Measurements from ENCODE around the gene DPYD. TPM values are rescaled to one million over a fixed set of nuclear protein-coding genes. Genes with fewer than 3 reads are reported as not detected.
A peak's percentile ranks its signal among the peaks of the same experiment; 100 is the strongest.

The DPYD gene
- total RNA-seq, 1 experiment from 2014 or later, result 0.46 TPM

DNA sequence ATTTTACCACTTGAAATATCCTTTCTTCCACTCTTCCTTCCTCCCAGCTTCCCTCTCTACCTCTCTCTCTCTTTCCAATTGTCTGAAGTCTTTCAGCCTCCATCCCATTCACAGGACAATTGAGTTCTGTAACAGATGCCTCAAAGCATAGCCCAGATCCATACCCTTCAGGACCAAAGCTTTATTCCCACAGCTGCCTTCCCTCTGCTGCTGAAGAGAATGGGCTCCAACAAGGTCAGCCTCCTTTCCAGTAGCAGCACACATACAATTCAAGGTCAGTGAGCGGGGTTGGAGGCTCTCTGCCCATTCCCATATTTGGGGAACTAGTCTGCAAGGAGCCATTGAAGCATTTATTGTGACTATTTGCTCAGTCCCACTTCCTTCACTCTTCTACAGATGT lies 179.9 kb downstream of the DPYD start:
- Mint-ChIP-seq H3K27me3 (ENCODE audit: low read depth) (no peaks in the 10 kb centered on the region; the same call in 1 of the 2 replicates), H3K27ac (no peak overlapping the region), H3K4me3 (no peak overlapping the region), H3K36me3 (no peaks in the 10 kb centered on the region), H3K9me3 (no peaks in the 10 kb centered on the region), H3K4me1 (peaks cover 13% of the 10 kb centered on the region)
- no peak for DNase-seq (ENCODE audit: low spot score)
- POLR2A ChIA-PET, result no interaction called here
- peak; percentile 62 for ATAC-seq
- CTCF ChIA-PET, result no interaction called here
- TF ChIP-seq SMAD3 (CRISPR knock-in tag; IDR thresholded peaks at IDR 0.05; ENCODE audit: borderline replicate concordance) (no peak), MYBL2 (CRISPR knock-in tag; IDR thresholded peaks at IDR 0.05) (no peak), CBFB (CRISPR knock-in tag; IDR thresholded peaks at IDR 0.05; ENCODE audit: low read depth) (no peak), FOXP1 (CRISPR knock-in tag; IDR thresholded peaks at IDR 0.05; ENCODE audit: borderline replicate concordance) (no peak), FOXK1 (CRISPR knock-in tag; IDR thresholded peaks at IDR 0.05) (no peak), ZNF671 (CRISPR knock-in tag; IDR thresholded peaks at IDR 0.05) (no peak), JUN (CRISPR knock-in tag; IDR thresholded peaks at IDR 0.05) (no peak), FOXJ3 (CRISPR knock-in tag; IDR thresholded peaks at IDR 0.05; ENCODE audit: borderline replicate concordance) (no peak), RELA (CRISPR knock-in tag; IDR thresholded peaks at IDR 0.05; ENCODE audit: borderline replicate concordance) (no peak), ELF4 (CRISPR knock-in tag; IDR thresholded peaks at IDR 0.05; ENCODE audit: low read depth) (no peak), TEAD4 (CRISPR knock-in tag; IDR thresholded peaks at IDR 0.05) (no peak), ZNF317 (CRISPR knock-in tag; IDR thresholded peaks at IDR 0.05; ENCODE audit: borderline replicate concordance, low read depth) (no peak), ZNF423 (CRISPR knock-in tag; IDR thresholded peaks at IDR 0.05) (no peak)
- TF ChIP-seq, protein P1, sequence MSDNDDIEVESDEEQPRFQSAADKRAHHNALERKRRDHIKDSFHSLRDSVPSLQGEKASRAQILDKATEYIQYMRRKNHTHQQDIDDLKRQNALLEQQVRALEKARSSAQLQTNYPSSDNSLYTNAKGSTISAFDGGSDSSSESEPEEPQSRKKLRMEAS (CRISPR knock-in tag; IDR thresholded peaks at IDR 0.05), result no peak
- TF ChIP-seq, protein P2, sequence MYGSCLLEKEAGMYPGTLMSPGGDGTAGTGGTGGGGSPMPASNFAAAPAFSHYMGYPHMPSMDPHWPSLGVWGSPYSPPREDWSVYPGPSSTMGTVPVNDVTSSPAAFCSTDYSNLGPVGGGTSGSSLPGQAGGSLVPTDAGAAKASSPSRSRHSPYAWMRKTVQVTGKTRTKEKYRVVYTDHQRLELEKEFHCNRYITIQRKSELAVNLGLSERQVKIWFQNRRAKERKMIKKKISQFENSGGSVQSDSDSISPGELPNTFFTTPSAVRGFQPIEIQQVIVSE (CRISPR knock-in tag; IDR thresholded peaks at IDR 0.05; ENCODE audit: borderline replicate concordance), result no peak
- TF ChIP-seq, protein P3, sequence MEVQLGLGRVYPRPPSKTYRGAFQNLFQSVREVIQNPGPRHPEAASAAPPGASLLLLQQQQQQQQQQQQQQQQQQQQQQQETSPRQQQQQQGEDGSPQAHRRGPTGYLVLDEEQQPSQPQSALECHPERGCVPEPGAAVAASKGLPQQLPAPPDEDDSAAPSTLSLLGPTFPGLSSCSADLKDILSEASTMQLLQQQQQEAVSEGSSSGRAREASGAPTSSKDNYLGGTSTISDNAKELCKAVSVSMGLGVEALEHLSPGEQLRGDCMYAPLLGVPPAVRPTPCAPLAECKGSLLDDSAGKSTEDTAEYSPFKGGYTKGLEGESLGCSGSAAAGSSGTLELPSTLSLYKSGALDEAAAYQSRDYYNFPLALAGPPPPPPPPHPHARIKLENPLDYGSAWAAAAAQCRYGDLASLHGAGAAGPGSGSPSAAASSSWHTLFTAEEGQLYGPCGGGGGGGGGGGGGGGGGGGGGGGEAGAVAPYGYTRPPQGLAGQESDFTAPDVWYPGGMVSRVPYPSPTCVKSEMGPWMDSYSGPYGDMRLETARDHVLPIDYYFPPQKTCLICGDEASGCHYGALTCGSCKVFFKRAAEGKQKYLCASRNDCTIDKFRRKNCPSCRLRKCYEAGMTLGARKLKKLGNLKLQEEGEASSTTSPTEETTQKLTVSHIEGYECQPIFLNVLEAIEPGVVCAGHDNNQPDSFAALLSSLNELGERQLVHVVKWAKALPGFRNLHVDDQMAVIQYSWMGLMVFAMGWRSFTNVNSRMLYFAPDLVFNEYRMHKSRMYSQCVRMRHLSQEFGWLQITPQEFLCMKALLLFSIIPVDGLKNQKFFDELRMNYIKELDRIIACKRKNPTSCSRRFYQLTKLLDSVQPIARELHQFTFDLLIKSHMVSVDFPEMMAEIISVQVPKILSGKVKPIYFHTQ (CRISPR knock-in tag; IDR thresholded peaks at IDR 0.05), result no peak
- TF ChIP-seq, protein P4, sequence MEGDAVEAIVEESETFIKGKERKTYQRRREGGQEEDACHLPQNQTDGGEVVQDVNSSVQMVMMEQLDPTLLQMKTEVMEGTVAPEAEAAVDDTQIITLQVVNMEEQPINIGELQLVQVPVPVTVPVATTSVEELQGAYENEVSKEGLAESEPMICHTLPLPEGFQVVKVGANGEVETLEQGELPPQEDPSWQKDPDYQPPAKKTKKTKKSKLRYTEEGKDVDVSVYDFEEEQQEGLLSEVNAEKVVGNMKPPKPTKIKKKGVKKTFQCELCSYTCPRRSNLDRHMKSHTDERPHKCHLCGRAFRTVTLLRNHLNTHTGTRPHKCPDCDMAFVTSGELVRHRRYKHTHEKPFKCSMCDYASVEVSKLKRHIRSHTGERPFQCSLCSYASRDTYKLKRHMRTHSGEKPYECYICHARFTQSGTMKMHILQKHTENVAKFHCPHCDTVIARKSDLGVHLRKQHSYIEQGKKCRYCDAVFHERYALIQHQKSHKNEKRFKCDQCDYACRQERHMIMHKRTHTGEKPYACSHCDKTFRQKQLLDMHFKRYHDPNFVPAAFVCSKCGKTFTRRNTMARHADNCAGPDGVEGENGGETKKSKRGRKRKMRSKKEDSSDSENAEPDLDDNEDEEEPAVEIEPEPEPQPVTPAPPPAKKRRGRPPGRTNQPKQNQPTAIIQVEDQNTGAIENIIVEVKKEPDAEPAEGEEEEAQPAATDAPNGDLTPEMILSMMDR (IDR thresholded peaks at IDR 0.05), result no peak
- TF ChIP-seq, protein P5, sequence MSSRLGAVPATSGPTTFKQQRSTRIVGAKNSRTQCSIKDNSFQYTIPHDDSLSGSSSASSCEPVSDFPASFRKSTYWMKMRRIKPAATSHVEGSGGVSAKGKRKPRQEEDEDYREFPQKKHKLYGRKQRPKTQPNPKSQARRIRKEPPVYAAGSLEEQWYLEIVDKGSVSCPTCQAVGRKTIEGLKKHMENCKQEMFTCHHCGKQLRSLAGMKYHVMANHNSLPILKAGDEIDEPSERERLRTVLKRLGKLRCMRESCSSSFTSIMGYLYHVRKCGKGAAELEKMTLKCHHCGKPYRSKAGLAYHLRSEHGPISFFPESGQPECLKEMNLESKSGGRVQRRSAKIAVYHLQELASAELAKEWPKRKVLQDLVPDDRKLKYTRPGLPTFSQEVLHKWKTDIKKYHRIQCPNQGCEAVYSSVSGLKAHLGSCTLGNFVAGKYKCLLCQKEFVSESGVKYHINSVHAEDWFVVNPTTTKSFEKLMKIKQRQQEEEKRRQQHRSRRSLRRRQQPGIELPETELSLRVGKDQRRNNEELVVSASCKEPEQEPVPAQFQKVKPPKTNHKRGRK (CRISPR knock-in tag; IDR thresholded peaks at IDR 0.05; ENCODE audit: borderline replicate concordance), result no peak

DNA sequence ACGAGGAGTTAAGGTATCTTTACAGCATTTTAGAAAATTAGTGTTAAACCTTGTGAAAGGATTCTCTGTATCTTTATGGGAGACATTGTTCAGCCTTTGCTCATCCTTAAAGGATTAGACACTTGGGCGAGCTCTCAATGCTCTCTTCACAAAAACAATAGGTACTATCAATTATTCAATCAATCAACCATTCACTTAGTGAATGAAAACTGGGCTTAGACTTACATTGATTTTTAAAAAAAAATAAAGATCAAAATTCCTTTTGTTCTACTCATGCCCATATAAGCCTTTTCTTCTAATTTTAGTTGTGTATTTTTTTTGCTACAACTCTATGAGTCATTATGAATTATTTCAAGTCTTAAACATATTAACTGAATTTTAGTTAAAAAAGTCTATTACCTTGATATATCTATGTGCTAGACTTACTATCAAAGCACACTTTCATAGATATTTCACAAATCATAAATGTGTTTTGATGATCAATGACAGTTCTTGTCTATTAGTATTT lies 181.2 kb downstream of the DPYD start:
- TF ChIP-seq TCF7 (CRISPR knock-in tag; IDR thresholded peaks at IDR 0.05; ENCODE audit: low read depth) (no peak), RORB (CRISPR knock-in tag; IDR thresholded peaks at IDR 0.05) (no peak), TEAD1 (CRISPR knock-in tag; IDR thresholded peaks at IDR 0.05) (no peak), SP1 (CRISPR knock-in tag; conservative IDR thresholded peaks at IDR 0.05) (no peak), HMGA2 (CRISPR knock-in tag; IDR thresholded peaks at IDR 0.05) (no peak), ZNF423 (CRISPR knock-in tag; IDR thresholded peaks at IDR 0.05) (no peak), ETV6 (CRISPR knock-in tag; IDR thresholded peaks at IDR 0.05) (no peak), JAZF1 (CRISPR knock-in tag; IDR thresholded peaks at IDR 0.05) (no peak), ELF4 (CRISPR knock-in tag; IDR thresholded peaks at IDR 0.05; ENCODE audit: low read depth) (no peak)
- TF ChIP-seq, protein P6, sequence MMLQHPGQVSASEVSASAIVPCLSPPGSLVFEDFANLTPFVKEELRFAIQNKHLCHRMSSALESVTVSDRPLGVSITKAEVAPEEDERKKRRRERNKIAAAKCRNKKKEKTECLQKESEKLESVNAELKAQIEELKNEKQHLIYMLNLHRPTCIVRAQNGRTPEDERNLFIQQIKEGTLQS (CRISPR knock-in tag; conservative IDR thresholded peaks at IDR 0.05), result no peak
- TF ChIP-seq, protein P4 (IDR thresholded peaks at IDR 0.05), result no peak
- DNase-seq (ENCODE audit: low spot score), result no peak
- Mint-ChIP-seq H3K27me3 (ENCODE audit: low read depth) (no peaks in the 10 kb centered on the region; the same call in 1 of the 2 replicates), H3K27ac (no peak overlapping the region), H3K4me3 (no peak overlapping the region), H3K9me3 (no peaks in the 10 kb centered on the region), H3K4me1 (peaks cover 13% of the 10 kb centered on the region), H3K36me3 (no peaks in the 10 kb centered on the region)
- ChIA-PET POLR2A (no interaction called here), CTCF (no interaction called here)
- no peak for ATAC-seq

All from WTC11 (cell line).